Right lobe of liver (tissue), 6 donors: ENCODE data around the gene IFFO2. TPM values are rescaled to one million over a fixed set of nuclear protein-coding genes. Genes with fewer than 3 reads are reported as not detected.

Experiments used
- ATAC-seq, 4 donors: fragments of 200-7000 bp; cut with Tn5 transposase; one replicate each; pipeline ENCODE4 v1.9.1; 2020; ENCODE audit warnings: mild to moderate bottlenecking in 4 of 4, moderate library complexity in 4 of 4
- DNase-seq, 3 donors: peaks; one replicate each; pipeline ENCODE4 v3.0.0-alpha.2; 2020
- H3K27ac ChIP-seq, 3 donors: fragments of 200-600 bp; one replicate each; pipeline ENCODE4 v1.8.0; 2022
- H3K27me3 ChIP-seq, 2 donors: fragments of 200-600 bp; one replicate each; pipeline ENCODE4 v1.8.0; 2022
- H3K36me3 ChIP-seq, 4 donors: fragments of 200-600 bp; sonication (generic) in 1 of 4; one replicate each; pipeline versions ENCODE4 v1.5.1 to v1.8.0; 2017 to 2022; ENCODE audit warnings: control low read depth in 1 of 4
- H3K4me1 ChIP-seq, 4 donors: fragments of 200-600 bp; sonication (generic) in 1 of 4; one replicate each; pipeline versions ENCODE4 v1.5.1 to v1.8.0; 2017 to 2022; ENCODE audit warnings: control low read depth in 1 of 4
- H3K4me3 ChIP-seq, 3 donors: fragments of 200-600 bp; one replicate each; pipeline ENCODE4 v1.8.0; 2022
- H3K9me3 ChIP-seq, 4 donors: fragments of 200-600 bp; sonication (generic) in 1 of 4; one replicate each; pipeline versions ENCODE4 v1.5.1 to v1.8.0; 2017 to 2022; ENCODE audit warnings: control low read depth in 1 of 4
- POLR2A ChIP-seq: fragments of 450-650 bp; IDR thresholded peaks from one replicate; pipeline ENCODE4 v1.6.1; 2017; ENCODE audit warnings: antibody characterized with exemption, mild to moderate bottlenecking
- WGBS: methylation state at CpG from one replicate; pipeline ENCODE4 v1.1.6; 2018; ENCODE audit warnings: low coverage, low lambda C conversion rate; ENCODE audit not compliant: insufficient coverage; ENCODE audit errors: missing lambda C conversion rate; 5-methylcytosine and 5-hydroxymethylcytosine counted together
- intact Hi-C, 2 donors: fragments of 100-400 bp; cut with DNase I; formaldehyde crosslinking; loops; one replicate each; pipeline versions ENCODE4 v1.11.2 to v1.14.1; 2022
- total RNA-seq, 6 experiments: library from RNA; depleted of rRNA in 2 of 6; stranded (reverse); fragments of >200 nt in 2 of 6; fragmentation: NEBNext Ultra II Directional in 3 of 6; extraction: Animal tissue kit (Norgen Biotek cat#: 25700) in 3 of 6; gene quantifications; one replicate each; pipeline versions ENCODE4 v1.1.0 to v1.2.4, GENCODE V29; 2016 to 2023
- TF ChIP-seq, protein P1 (sequence below), 4 donors: fragments of 200-600 bp in 3 of 4; fragments of 450-650 bp in 1 of 4; IDR thresholded peaks; one replicate each; pipeline versions ENCODE4 v1.5.1 to v1.8.0; 2016 to 2022; ENCODE audit warnings: antibody characterized with exemption in 4 of 4, mild to moderate bottlenecking in 2 of 4
- donor health status: DM: no; HTN: yes; CAD: no.
- donor health status: DM: no; HTN: no; CAD: no.
- donor health status: DM: no; HTN: no; CAD: no.
- donor health status: DM: no; HTN: yes; CAD: no.
- donor health status: DM: no; HTN: yes; CAD: no.

IFFO2 gene
- total RNA-seq, 6 experiments from 2014 or later, result 2.9 to 12.7 (median 7.2) TPM

DNA sequence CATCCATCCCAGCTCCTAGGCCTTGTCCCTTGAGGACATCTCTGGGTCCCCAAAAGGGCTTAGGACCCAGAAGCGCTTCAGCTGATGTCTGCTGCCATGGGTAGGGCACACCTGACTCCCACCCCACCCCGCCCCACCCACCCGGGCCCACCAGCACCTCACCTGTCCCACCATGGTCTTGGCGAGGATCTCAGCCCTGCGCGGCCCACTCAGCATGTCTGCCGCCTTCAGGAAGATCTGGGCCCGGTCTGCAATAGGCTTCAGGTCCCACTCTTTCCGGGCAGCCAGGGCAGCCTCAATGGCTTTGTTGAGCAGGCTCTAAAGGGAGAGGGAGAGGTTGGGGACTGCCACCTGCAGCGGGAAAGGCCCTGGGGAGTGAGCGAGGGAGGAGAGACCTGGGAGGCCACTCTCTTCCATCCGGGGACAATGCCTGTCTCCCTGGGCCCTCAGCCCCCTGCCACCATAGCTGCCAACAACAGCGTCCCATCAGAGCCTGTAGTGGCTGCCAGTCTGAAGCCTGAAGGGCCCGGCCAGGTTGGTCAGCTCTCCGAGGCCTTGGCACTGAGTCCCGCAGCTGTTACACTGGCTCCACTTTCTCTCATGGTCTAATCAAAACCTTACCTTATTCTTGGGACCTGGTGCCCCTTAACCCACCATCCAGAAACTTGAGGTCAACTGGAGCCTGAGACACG is 71.0 kb downstream of the IFFO2 start:
- no peak overlapping the region for H3K27ac ChIP-seq
- ATAC-seq (no peak), DNase-seq (no peak)
- H3K9me3 ChIP-seq, result no peaks in the 10 kb centered on the region
- peaks cover 0 to 84% (median 39%) of the 10 kb centered on the region in 4 donors for H3K36me3 ChIP-seq
- no peak for TF ChIP-seq POLR2A
- TF ChIP-seq, protein P1, sequence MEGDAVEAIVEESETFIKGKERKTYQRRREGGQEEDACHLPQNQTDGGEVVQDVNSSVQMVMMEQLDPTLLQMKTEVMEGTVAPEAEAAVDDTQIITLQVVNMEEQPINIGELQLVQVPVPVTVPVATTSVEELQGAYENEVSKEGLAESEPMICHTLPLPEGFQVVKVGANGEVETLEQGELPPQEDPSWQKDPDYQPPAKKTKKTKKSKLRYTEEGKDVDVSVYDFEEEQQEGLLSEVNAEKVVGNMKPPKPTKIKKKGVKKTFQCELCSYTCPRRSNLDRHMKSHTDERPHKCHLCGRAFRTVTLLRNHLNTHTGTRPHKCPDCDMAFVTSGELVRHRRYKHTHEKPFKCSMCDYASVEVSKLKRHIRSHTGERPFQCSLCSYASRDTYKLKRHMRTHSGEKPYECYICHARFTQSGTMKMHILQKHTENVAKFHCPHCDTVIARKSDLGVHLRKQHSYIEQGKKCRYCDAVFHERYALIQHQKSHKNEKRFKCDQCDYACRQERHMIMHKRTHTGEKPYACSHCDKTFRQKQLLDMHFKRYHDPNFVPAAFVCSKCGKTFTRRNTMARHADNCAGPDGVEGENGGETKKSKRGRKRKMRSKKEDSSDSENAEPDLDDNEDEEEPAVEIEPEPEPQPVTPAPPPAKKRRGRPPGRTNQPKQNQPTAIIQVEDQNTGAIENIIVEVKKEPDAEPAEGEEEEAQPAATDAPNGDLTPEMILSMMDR (IDR thresholded peaks at IDR 0.05), result no peak
- no peak overlapping the region for H3K4me3 ChIP-seq
- no peaks in the 10 kb centered on the region for H3K27me3 ChIP-seq
- H3K4me1 ChIP-seq, result peaks cover 0 to 5% (median under 1%) of the 10 kb centered on the region in 4 donors
- intact Hi-C loops, result no loop called here
- WGBS, result 88% methylated on average over 10 of the region's 17 CpGs

DNA sequence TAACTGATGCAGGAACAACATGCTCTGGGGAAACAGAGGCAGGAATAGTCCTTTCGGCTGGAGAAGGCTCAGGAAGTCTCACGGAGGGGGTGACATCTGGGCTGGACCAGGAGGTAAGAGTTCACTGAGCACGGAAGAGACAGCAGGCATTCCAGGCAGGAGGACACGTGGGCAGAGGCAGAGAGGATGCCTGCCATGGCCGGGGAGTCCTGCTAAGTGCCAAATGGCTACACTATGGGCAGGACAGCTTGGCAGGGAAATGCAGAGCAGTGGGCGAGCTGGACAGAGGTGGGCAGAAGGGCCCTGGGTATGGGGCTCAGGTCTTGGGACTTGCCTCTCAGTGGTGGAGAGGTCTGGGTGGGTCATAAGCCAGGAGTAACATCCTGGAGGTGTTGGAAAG is 71.7 kb downstream of the IFFO2 start:
- H3K4me3 ChIP-seq, result no peak overlapping the region
- no peaks in the 10 kb centered on the region for H3K9me3 ChIP-seq
- WGBS, result 32% methylated on average over 6 of the region's 6 CpGs
- ATAC-seq (peak in 1 of 4 donors; percentile 16), DNase-seq (no peak)
- peaks cover 0 to 87% (median 39%) of the 10 kb centered on the region in 4 donors for H3K36me3 ChIP-seq
- intact Hi-C loops, result no loop called here
- no peak overlapping the region for H3K27ac ChIP-seq
- H3K27me3 ChIP-seq, result no peaks in the 10 kb centered on the region
- no peak for TF ChIP-seq POLR2A
- TF ChIP-seq, protein P1 (IDR thresholded peaks at IDR 0.05), result no peak
- no peaks in the 10 kb centered on the region for H3K4me1 ChIP-seq

DNA sequence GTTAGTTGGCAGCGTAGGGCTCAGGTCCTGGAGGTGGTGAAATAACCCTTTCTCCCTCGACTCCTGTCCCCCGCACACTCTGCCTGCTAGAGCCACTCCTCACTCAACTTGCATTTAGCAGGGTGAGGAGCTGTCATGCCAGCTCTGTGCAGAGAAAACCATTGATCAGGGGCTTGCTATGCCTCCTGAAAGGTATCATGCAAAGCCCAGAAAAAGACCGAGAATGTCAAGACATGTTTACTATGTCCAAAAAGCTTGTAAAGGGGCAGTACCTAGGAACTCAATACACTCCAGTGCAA is 72.1 kb downstream of the IFFO2 start:
- H3K9me3 ChIP-seq, result no peaks in the 10 kb centered on the region
- H3K27ac ChIP-seq, result no peak overlapping the region
- H3K4me1 ChIP-seq, result no peaks in the 10 kb centered on the region
- ATAC-seq, result no peak
- TF ChIP-seq, protein P1 (IDR thresholded peaks at IDR 0.05), result no peak
- TF ChIP-seq POLR2A, result no peak
- intact Hi-C loops, result no loop called here
- no peaks in the 10 kb centered on the region for H3K27me3 ChIP-seq
- no peak overlapping the region for H3K4me3 ChIP-seq
- WGBS, result 29% methylated on average over 1 of the region's 4 CpGs
- no peak for DNase-seq
- peaks cover 0 to 87% (median 39%) of the 10 kb centered on the region in 4 donors for H3K36me3 ChIP-seq

DNA sequence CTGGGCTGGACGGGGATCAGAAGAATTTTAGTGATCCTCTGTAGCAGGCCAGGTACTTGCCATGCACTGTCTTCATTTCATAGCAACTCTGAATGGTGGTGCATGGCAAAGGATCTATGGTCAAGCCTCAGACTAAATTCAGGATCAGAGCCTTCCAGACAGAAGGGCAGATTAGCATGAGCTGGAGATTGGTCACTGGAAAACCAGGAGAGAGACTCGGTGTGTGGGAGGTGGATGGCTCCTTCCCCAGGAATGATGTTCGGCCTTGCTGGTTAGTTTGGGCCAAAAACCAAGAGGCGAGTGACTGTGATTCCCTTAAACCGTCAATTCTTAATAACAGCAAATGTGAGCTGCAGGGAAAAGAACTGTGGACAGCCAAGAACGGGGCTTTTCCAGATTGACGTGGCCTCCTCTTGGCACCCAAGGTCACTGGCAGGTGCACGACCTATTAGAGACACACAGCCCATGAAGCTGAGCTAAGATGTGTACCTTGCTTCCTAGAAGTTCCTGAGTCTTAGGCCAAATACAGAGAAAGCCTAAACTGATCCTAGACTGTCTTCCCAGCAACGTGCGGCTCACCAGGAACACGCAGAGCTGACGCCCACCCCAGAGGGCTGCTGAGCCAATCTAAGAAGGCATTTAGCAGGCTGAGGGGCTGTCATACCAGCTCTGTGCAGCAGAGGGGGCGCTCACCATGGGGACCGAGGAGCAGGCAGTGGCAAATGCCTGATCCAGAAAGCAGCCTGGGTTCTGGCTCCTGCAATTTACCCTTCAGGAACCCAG is 72.6 kb downstream of the IFFO2 start:
- 67% methylated on average over 1 of the region's 14 CpGs for WGBS
- no peaks in the 10 kb centered on the region for H3K4me1 ChIP-seq
- DNase-seq, result peak; percentile 78 to 79 (median 78)
- TF ChIP-seq POLR2A, result no peak
- TF ChIP-seq, protein P1 (IDR thresholded peaks at IDR 0.05), result peak; percentile 81 to 89 (median 86)
- peak; percentile 79 to 91 (median 83) for ATAC-seq
- H3K9me3 ChIP-seq, result no peaks in the 10 kb centered on the region
- no peaks in the 10 kb centered on the region for H3K27me3 ChIP-seq
- intact Hi-C loops, result no loop called here
- no peak overlapping the region for H3K27ac ChIP-seq
- peaks cover 0 to 87% (median 39%) of the 10 kb centered on the region in 4 donors for H3K36me3 ChIP-seq
- no peak overlapping the region for H3K4me3 ChIP-seq
